ENCODE data around the gene DAB1.
"Not testable (repeated sequence)": the region's sequence is repeated elsewhere in the genome, so short reads cannot be mapped to it uniquely, and the experiment has no call there.

DAB1 gene

GRCh38 chr1:57361516-57361915 is 62.3 kb downstream of the DAB1 start:
- DNase-seq (ENCODE audit: low read depth in 2 of 2), result no peak

- no peak for DNase-seq (ENCODE audit: low read depth in 2 of 2)
Measured at GRCh38 chr1:57360846-57361407, 62.9 kb downstream of the DAB1 start.

DNA sequence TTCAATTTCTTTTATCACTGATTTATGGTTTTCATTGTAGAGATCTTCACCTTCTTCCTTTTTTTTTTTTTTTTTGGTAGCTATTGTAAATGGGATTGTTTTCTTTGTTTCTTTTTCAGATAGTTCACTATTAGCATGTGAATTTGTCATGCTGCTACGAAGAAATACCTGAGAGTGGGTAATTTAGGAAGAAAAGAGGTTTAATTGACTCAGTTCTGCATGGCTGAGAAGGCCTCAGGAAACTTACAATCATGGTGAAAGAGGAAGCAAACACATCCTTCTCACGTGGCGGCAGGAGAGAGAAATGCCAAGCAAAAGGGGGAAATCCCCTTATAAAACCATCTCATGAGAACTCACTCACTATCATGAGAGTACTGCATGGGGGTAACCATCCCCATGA is 66.4 kb downstream of the DAB1 start:
- DNase-seq (ENCODE audit: low read depth in 2 of 2), result no peak

- DNase-seq (ENCODE audit: low read depth in 2 of 2), result no peak
Measured at GRCh38 chr1:57353654-57354053, 70.2 kb downstream of the DAB1 start.

DNA sequence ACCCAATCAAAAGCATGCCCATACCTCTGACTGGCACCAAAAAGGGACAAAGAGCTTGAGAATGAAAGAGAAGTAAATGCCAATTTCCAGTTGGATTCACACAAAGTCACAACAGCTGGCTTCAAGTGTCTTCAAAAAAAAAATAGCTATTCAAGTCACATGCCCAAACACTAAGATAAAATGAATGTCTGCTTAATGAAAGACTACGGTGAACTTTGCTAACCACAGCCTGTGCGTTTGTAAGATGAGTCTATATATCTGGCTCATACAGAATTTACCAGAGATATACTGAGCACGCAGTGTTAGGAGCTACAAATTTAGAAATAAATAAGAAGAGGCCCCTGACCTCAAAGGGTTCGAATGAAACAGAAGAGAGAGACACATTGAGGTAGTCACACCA is 73.2 kb downstream of the DAB1 start:
- DNase-seq (ENCODE audit: low read depth in 2 of 2), result no peak

- DNase-seq (ENCODE audit: low read depth in 2 of 2), result no peak
Measured at GRCh38 chr1:57348921-57349320, 74.9 kb downstream of the DAB1 start.

- DNase-seq (ENCODE audit: low read depth in 2 of 2), result no peak
Measured at GRCh38 chr1:57345916-57346315, 77.9 kb downstream of the DAB1 start.

DNA sequence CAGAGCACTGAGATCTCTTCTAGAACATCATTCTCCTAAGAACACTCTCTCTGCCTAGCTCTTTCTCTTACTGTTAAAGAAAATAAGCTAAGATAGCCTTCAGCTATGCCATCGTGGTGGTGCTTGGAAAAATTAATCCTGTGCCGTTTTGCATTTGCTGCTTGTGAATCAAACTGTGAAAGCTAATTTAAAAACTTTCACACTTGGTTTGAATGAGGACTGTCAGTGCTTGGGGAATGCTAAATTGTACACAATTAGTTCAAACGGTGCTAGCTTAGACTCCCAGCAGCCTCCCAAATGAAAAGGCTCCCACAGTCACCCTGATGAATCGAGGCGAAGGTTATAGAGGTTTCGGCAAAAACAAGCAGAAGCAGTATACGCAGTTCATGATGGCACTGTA is 79.6 kb downstream of the DAB1 start:
- no peak for DNase-seq (ENCODE audit: low read depth in 2 of 2)

DNA sequence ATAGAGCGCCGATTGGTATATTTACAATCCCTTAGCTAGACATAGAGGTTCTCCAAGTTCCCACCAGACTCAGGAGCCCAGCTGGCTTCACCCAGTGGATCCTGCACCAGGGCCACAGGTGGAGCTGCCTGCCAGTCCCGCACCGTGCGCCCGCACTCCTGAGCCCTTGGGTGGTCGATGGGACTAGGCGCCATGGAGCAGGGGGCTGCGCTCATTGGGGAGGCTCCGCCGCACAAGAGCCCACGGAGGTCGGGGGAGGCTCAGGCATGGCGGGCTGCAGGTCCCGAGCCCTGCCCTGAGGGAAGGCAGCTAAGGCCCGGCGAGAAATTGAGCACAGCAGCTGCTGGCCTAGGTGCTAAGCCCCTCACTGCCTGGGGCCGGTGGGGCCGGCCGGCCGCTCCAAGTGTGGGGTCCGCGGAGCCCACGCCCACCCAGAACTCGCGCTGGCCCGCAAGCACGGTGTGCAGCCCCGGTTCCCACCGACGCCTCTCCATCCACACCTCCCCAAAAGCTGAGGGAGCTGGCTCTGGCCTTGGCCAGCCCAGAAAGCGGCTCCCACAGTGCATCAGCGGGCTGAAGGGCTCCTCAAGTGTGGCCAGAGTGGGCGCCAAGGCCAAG is 80.5 kb downstream of the DAB1 start:
- not testable (repeated sequence) for DNase-seq (ENCODE audit: low read depth in 2 of 2)

GRCh38 chr1:57341721-57342120 is 82.1 kb downstream of the DAB1 start:
- DNase-seq (ENCODE audit: low read depth in 2 of 2), result no peak

DNA sequence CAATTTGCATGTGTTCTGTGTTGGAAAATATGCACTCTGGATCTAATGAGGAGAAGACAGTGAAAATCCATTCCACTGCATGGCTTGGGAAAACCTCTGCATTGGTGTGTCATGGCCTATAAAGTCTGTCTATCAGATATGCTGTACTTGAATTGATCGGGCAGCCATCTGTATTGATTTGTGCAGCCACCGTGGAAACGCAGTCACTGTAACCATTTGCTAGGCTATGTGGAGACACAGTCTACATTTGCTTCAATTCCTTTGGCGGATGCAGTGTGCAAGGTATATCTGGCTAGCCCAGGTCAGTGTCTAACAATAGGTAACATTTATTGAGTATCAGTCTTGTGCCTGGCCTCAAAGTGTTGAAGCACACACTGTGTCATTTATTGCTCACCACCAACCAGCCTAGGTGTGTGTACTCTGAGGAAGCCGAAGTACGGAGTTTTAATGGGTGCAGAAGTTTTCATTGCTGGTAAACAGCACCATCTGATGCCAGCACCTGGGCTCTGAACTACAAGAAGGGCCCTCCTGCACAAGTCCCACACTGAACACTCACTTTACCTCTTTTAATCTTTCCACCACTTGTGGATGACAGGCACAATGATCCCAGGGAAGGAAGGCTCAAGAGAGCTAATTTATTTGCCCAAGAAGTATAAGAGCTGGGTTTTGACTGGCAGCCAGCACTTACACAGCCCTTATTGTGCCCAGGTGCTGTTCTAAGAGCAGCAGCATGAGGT is 83.4 kb downstream of the DAB1 start:
- no peak for DNase-seq (ENCODE audit: low read depth in 2 of 2)

DNA sequence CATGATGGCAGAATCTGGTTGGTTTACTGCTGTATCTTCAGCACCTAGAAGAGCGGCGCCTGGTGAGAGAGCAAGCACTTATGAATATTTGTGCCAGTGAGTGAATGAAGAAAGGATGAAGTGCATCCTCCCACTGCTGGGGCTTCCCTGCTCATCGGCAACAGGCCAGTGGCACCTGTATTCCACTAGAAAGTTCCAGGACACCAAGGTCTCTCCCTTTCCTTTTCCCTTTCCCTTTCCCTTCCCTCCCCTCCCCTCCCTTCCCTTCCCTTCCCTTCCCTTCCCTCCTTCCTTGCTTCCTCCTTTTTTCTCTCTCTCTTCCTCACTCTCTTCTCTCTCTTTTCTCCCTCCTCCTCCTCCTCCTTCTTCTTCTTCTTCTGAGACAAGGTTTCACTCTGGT is 86.2 kb downstream of the DAB1 start:
- no peak for DNase-seq (ENCODE audit: low read depth in 2 of 2)

- DNase-seq (ENCODE audit: low read depth in 2 of 2), result no peak
Measured at GRCh38 chr1:57336793-57337192, 87.1 kb downstream of the DAB1 start.

- DNase-seq (ENCODE audit: low read depth in 2 of 2), result no peak
Measured at GRCh38 chr1:57331620-57332019, 92.2 kb downstream of the DAB1 start.

- no peak for DNase-seq (ENCODE audit: low read depth in 2 of 2)
Measured at GRCh38 chr1:57329937-57330336, 93.9 kb downstream of the DAB1 start.

- DNase-seq (ENCODE audit: low read depth in 2 of 2), result no peak
Measured at GRCh38 chr1:57329001-57329527, 94.8 kb downstream of the DAB1 start.

DNA sequence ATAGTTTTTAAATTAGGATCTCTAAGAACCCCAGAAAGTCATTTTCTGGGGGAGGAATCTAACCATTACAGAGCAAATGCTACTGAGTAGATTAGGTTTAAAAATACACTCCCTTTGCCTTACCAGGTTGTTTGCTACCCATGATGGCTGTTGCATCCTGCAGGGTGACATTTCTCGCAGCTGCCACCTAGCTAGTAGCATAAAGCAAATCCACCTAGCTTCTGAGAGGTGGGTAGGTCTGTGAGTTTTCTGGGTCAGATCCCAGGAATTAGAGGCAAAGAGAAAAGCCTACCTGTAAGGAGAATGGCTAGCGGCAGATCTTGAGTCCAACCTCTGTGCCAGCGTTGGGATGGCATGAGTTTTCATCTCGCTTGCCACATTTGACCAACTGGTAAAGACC is 95.9 kb downstream of the DAB1 start:
- no peak for DNase-seq (ENCODE audit: low read depth in 2 of 2)

- DNase-seq (ENCODE audit: low read depth in 2 of 2), result no peak
Measured at GRCh38 chr1:57327336-57327735, 96.5 kb downstream of the DAB1 start.

DNA sequence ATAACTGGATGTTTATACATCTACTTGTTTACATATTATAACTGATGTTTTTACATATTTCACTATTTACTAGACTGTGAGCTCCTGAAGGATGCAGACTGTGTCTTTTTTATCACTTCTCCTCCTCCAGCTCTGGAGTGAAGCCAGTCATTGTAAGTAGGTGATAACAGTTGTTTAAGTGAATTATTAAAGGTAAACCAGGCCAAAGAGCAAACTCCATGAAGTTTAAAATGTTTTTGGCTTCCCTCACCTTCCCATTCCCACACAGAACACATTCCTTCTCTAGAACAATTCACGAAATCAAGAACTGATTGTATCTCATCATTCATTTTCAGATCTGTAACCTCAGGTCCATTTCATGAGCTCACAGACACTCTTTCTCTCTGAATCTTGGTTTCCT is 98.3 kb downstream of the DAB1 start:
- DNase-seq (ENCODE audit: low read depth in 2 of 2), result no peak

DNA sequence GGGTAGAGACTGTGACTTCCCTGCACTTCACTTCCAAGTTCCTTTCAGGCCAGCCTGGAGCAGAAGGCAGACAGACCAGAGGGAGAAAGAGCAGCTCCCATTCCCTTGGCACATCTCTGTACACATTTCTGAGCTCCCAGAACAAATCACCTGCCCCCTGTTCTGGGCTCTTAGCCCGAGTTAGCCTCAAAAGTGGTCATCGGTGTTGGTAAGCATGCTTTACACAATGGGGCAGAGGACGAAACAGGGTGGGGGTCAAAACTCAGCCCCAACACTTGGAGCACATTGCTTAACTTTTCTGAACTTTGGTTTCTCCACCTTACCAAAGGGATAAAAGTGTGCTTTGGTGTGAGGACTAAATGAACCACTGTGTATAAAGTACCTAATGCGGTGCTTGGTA is 98.7 kb downstream of the DAB1 start:
- no peak for DNase-seq (ENCODE audit: low read depth in 2 of 2)

DNA sequence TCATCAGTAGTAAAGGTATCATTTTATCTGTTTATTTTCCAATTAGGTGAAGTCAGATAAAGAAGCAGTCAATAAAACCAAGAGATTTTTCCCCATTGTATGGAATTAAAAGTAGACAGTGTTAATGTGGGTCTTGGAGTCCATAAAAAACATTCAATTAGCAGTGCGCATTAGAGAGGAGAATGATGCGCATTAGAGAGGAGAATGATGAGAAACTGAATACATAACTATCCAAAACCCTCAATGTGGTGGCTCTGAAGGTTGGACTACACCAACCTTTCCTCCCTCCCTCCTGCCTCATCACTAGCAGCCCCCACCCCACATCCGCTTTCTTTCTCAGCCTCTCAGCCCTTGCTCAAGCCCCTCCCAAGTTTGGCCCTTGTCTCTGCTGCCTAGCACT is 99.5 kb downstream of the DAB1 start:
- DNase-seq (ENCODE audit: low read depth in 2 of 2), result no peak

- DNase-seq (ENCODE audit: low read depth in 2 of 2), result no peak
Measured at GRCh38 chr1:57321776-57322175, 102.1 kb downstream of the DAB1 start.

DNA sequence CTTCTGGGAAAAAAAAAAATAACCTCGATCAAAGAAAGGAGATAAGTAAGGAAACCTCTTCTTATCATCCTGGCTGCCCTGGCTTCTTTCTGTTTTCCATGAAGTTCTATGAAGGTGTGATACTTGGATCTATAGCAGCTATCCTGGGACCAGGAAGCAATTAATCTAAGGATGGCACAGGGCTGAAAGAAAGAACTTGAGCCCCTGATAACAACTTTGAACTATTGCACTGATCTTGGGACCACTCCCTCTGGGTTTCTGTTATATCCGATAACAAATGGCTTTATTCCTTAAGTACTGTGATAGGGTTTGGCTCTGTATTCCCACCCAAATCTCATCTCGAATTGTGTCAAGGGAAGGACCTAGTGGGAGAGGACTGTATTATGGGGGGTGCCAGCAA is 104.1 kb downstream of the DAB1 start:
- DNase-seq (ENCODE audit: low read depth in 2 of 2), result no peak

All from stimulated activated CD4-positive, alpha-beta T cell treated with anti-CD3 and anti-CD28 coated beads, Interleukin-15, amount 100 ng/mL, for 48 hours (primary cell).